ENCODE results near the gene FRMD5. TPM values are rescaled to one million over a fixed set of nuclear protein-coding genes. Genes with fewer than 3 reads are reported as not detected.

The FRMD5 gene
- total RNA-seq, 1 experiment from 2014 or later = 3.9 TPM

GRCh38 chr15:44157679-44158078 lies 37.4 kb downstream of the FRMD5 start:
- DNase-seq = no peak

More at GRCh38 chr15:44157679-44158078, 37.4 kb downstream of the FRMD5 start:
- H3K4ac ChIP-seq (ENCODE audit: low read depth, low read length) = no peak overlapping the region
- H4K8ac ChIP-seq (replicated peaks; ENCODE audit: insufficient read length, low read depth, low read length) = no peak overlapping the region
- no peak overlapping the region for H2AK5ac ChIP-seq (ENCODE audit: insufficient read length, low read length)
- no peaks in the 10 kb centered on the region for H3K27me3 ChIP-seq (ENCODE audit: insufficient read depth, low read length)
- H2BK5ac ChIP-seq (ENCODE audit: insufficient read length, low read length) = no peak overlapping the region
- H3K79me1 ChIP-seq (ENCODE audit: insufficient read depth, low read depth, low read length, poor library complexity, severe bottlenecking) = no peaks in the 10 kb centered on the region
- no CpG with 5 or more reads among the region's 1 CpG for WGBS (ENCODE audit: extremely low coverage, insufficient read length, low lambda C conversion rate)
- no peak overlapping the region for H3K18ac ChIP-seq (ENCODE audit: insufficient read length, low read depth, low read length)
- H2BK12ac ChIP-seq (ENCODE audit: insufficient read length, low read depth, low read length) = no peak overlapping the region
- no peaks in the 10 kb centered on the region for H4K20me1 ChIP-seq (ENCODE audit: control insufficient read depth, insufficient read depth, insufficient read length)
- H3K4me2 ChIP-seq (ENCODE audit: insufficient read depth, insufficient read length, low read length) = no peak overlapping the region
- no peaks in the 10 kb centered on the region for H3K27me3 Mint-ChIP-seq (ENCODE audit: low read depth)
- TF ChIP-seq CTCF (conservative IDR thresholded peaks at IDR 0.05) = no peak
- H3K9ac ChIP-seq (ENCODE audit: extremely low read depth, insufficient read length, low read length) = no peak overlapping the region
- no peaks in the 10 kb centered on the region for H3K23me2 ChIP-seq (ENCODE audit: insufficient read length, low read depth, low read length, poor library complexity, severe bottlenecking)
- H2BK20ac ChIP-seq (ENCODE audit: low read depth, low read length, poor library complexity, severe bottlenecking) = no peak overlapping the region
- no peak overlapping the region for H3K56ac ChIP-seq (ENCODE audit: insufficient read length, low read depth, low read length)
- H3K27ac ChIP-seq (ENCODE audit: insufficient read length, low read depth, low read length) = no peak overlapping the region
- H3K36me3 Mint-ChIP-seq (ENCODE audit: insufficient read depth in 1 of 3, low read depth in 3 of 3) = no peaks in the 10 kb centered on the region
- H3T11ph ChIP-seq (ENCODE audit: low read length) = no peak overlapping the region
- H3K4me1 ChIP-seq (ENCODE audit: insufficient read depth, low read length) = no peaks in the 10 kb centered on the region
- no peak overlapping the region for H4K5ac ChIP-seq (ENCODE audit: insufficient read length, low read depth, low read length)
- H4K91ac ChIP-seq (ENCODE audit: insufficient read length, low read depth, low read length) = no peak overlapping the region
- no peak overlapping the region for H3K23ac ChIP-seq (ENCODE audit: insufficient read length, low read depth, low read length)
- no peak overlapping the region for H2BK15ac ChIP-seq (ENCODE audit: low read depth, low read length)
- H3K9me3 Mint-ChIP-seq = no peaks in the 10 kb centered on the region
- no peak overlapping the region for H2AFZ ChIP-seq (ENCODE audit: low read length)
- no peak overlapping the region for H3K27ac Mint-ChIP-seq
- H3K4me3 Mint-ChIP-seq = no peak overlapping the region
- H3K14ac ChIP-seq (ENCODE audit: insufficient read depth, low read length) = no peak overlapping the region
- H3K79me2 ChIP-seq (ENCODE audit: insufficient read depth, low read length) = no peaks in the 10 kb centered on the region
- H3K4me1 Mint-ChIP-seq = 0 out of 4 replicates have a peak, but pooled peaks cover 0 to 3% of the 10 kb centered on the region in 2 experiments
- H2BK120ac ChIP-seq (ENCODE audit: low read depth, low read length, poor library complexity, severe bottlenecking) = no peak overlapping the region
- H3K9me3 ChIP-seq (ENCODE audit: control insufficient read depth, low read depth, low read length) = no peaks in the 10 kb centered on the region
